Measurements from ENCODE around the gene GRIK3.

DNA sequence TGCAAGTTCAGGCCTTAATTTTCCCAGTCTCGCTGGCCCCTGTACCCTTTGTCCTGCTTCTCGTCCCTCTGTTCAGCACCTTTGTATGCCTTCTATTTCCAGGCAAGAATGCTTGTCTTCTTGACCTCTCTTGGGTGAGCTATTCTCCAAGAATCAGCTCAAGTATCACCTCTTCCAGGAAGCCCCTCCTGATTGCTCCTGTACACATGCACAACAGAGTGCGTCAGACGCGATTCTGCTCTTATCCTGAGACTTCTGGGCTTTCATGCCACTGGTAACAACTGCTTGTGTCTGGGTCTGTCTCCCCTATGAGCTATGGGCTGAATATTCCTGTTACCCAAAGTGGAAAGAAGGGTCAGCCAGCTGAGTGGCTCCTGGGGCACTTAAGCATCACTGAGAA lies 170.8 kb downstream of the GRIK3 start:
- TF ChIP-seq POLR2A (IDR thresholded peaks at IDR 0.05; ENCODE audit: low read length) (no peak), GATA1 (IDR thresholded peaks at IDR 0.05; ENCODE audit: low read depth, low read length) (no peak)
